HG02938 (cell line): Measurements from ENCODE around the gene CCDC24.

Source experiments
- ATAC-seq: cut with Tn5 transposase; IDR thresholded peaks from one replicate; pipeline ENCODE4 v1.9.1; 2021; ENCODE audit warnings: mild to moderate bottlenecking, moderate library complexity; ENCODE audit not compliant: unreplicated experiment

CCDC24 gene

GRCh38 chr1:43995984-43996732 lies 4.8 kb downstream of the CCDC24 start:
- no peak for ATAC-seq

DNA sequence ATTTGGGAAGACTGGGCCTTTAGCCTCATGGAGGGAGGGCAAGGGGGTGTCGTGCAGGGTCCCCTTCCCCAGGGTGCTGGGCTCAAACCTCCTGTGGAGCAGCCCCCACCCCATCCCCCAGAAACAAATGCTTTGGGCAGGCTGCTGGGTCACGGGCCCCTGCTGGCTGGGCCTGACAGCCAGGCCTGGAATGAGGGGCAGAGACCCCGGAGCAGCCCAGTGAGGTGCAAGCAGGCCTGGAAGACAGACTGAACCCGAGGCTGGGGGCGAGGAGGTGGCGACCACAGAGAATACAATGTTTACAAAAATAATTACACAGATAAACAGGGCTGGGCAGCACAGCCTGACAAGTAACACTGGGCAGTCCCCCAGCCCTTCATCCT lies 5.3 kb downstream of the CCDC24 start:
- no peak for ATAC-seq

GRCh38 chr1:43997295-43997999 lies 6.0 kb downstream of the CCDC24 start:
- no peak for ATAC-seq

DNA sequence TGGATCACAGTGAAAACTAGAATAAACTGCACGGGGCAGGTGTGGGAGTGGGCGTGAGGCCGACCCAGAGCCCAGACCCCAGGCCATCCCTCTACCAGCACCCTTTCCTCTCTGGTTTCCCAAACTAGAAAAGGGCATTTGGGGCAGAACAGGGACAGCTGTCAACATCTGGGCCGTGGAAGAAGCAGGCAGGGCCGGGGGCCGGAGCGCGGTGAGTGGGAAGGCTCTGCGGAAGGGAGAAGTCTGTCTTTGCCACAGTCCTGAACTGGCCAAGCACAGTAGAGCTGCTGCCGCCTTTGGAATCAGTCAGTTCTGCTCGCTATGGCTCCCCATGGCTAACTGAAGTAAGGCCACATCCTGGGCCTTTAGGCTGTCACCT lies 6.6 kb downstream of the CCDC24 start:
- ATAC-seq, result no peak

DNA sequence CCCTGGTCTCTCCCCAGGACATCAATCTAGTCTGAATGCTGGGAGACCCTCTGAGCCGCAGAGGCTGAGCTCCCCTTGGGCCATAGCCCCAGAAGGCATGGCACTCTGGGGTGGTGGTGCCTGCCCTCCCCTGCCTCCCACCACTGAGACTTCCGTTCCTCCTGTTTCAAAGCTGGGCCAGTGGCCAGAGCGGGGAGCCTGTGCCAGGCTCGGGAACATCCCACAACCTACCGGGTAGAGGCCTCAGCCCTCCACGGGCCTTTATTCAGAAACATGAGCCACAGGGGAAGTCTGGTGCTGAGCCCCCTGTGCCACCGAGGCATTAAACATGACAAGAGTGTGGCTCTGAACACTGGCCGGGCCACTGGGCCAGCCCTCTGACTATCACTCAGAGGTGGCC lies 8.1 kb downstream of the CCDC24 start:
- no peak for ATAC-seq

GRCh38 chr1:44000122-44000665 lies 8.8 kb downstream of the CCDC24 start:
- ATAC-seq, result no peak

DNA sequence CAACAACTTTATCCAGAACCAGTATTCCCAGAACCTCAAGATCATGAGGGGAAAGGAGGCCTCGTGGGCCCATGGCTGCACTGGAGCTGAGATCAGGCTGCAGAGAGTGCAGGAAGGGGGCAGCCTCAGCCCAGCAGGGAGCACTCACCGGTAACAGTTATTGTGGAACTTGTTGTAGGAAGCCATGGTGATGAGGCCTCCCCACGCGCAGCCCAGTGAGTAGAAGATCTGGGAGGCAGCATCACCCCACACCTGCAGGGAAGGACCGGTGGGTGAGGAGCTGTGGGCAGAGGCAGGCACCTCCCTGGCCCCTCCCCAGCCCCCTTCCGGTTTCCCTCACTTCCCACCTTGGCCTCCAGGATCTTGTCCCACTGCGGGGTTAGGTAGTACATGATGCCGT lies 10.8 kb downstream of the CCDC24 start:
- ATAC-seq, result no peak

DNA sequence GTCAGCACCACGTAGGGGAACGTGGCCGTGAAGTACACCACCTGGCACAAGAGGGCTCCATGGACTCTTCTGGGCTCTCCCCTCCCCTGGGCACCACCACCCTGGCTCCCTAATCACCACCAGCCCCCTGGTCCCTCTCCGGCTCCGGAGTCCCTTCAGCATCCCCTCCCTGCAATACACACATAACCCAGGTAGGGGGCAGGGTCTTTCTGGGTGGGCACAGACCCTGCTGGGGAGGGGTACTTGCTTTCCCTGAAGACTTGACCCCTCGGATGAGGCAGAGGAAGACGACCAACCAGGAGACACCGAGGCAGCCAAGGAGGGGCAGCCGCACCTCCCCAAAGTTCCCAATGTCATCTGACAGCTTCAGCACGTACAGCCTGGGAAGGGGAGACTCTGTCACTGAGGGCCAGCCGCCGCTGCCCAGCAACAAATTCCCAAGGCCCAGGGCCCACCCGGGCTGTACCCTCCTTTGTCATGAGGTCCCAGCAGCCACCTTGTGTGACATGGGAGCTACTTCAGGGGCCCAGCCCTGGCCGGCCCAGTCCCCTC lies 11.3 kb downstream of the CCDC24 start:
- ATAC-seq, result no peak

- ATAC-seq, result no peak
Observed at GRCh38 chr1:44008259-44008658, 16.9 kb downstream of the CCDC24 start.

DNA sequence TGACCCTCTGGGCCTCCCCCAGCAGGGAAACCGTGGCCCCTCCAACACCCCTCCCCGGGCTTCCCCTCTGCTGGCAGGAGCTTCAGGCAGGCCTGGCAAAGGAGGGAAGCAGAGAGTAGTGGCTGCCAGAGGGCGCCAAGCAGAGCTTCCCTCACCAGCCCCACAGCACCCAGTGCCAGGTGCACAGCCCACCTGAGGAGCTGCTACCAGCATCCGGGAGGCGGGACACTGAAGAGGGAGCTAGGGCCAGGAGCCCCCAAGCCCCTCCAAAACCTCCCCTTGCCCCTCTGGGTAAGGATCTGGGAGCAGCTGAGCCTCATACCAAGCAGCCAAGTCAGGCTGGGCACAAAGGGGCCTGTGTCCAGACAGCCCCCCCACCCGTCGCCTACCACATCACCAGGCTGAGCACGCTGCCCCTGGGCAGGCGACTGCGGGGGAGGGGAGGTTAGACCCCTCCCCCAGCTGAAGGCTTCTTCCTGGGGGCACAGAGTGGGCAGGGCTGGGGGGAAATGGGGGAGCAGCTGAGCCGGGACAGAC lies 19.6 kb downstream of the CCDC24 start:
- ATAC-seq, result no peak

DNA sequence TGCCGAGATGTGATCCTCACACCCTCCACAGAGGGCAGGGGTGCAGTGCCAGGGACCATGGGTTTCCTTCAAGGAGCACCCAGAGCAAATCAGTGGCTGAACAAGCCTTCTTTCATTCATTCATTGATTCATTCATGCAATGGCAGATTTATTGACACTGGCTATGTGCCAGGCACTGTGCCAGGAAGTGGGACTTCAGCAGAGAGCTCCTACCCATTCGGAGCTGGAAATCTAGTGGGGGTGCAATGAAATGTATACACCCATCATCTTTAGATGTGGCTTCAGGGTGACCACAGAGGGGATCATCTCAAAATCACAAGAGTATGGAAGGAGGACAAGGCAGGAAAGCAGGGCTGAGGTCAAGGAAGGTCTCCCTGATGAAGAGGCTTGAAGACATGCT lies 21.0 kb downstream of the CCDC24 start:
- ATAC-seq, result no peak

- ATAC-seq, result no peak
Observed at GRCh38 chr1:44012941-44013609, 21.7 kb downstream of the CCDC24 start.

- no peak for ATAC-seq
Observed at GRCh38 chr1:44013949-44014348, 22.6 kb downstream of the CCDC24 start.

DNA sequence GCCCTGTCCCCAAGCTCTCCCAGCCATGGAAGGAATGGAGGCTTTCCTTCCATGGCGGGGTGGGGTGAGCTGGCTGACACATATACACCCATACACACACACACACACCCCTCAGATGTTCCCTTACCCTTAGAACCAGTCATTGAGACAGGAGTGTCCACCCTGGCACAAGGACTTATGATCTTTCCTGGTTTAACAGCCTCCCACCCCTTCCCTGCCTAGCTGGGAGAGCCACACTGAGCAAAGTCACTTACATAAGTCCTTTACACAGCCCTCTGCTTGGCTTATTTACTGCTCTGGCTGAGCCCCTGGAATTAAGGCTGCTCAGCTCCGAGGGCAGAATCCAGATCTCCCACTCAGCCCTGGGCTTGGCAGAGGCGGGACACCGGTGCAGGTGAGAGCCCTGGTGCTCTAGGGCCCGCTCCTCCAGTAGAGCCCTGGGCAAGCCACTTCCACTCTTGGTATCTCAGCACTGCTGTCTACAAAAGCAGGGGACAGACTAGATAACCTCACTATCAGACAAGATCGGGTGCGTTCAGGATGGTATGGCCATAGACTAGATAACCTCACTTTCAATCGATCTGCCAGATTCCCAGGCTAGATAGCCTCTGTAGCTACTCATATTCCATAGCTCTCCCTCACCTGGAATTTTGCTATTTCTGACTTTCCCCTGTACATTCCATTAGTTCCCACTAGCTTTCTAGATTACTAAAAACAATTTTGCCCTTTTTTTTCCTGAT lies 23.1 kb downstream of the CCDC24 start:
- ATAC-seq, result no peak

- ATAC-seq, result no peak
Observed at GRCh38 chr1:44015206-44015605, 23.8 kb downstream of the CCDC24 start.

DNA sequence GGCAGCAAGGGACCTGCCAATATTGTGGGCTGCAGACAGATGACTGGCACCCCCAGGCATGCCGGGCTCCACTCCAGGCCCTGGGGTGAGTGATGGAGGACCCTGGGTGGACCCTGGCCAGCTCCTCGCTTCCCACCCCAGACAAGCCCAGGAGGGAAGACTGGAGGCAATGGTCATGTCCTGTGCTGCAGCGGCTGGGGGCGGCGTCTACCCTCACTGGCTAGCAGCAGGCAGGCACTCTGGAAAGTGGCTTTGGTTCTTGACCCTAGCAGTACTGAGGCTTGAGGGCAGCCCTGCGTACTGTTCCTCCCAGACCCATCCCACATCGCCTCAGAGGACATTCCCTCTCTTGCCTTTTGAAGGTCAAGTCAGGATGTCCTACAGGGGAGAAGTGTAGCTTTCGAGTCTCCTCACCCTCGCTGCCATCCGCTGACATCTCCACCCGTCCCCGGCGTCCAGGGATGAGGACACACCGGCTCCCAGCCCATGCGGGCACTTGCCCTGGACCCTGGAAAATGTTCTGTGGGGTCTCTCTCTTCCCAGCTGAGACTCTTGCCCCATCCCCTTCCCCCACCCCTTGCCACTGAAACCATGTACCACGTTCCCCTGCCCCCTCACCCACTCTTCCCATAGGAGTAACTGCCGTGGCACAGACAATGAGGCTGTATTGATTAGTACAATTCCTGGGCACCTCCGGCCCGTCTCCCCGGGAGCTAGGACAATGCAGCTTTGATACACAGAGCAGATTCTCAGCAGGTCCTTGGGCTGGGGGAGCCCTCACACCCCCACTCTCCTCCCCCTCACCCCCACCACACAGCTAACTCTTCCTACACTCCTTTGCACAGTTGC lies 24.9 kb downstream of the CCDC24 start:
- ATAC-seq, result no peak

GRCh38 chr1:44016890-44017400 lies 25.5 kb downstream of the CCDC24 start:
- no peak for ATAC-seq

DNA sequence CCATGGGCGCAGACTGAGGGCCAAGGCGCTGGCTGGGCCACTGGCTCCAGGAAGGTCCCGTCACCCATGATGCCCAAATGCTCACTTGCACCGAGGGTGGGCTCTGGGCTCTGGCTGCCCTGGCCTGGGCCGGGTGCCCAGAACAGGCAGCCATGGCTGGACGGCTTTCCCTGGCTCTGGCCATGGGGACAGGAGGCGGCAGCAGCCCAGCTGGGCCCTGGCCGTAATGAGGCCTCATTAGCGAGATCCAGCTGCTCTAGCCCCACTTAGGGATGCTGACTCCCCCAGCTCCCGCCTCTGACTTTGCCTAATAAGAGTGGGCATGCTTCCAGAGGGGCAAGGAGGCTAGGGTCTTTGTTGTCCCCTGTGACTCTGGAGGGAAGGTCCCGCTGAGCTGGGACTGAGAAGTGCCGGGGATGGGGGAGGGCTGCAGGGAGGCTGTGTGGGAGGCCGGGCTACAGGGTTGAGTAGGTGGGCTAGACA lies 28.1 kb downstream of the CCDC24 start:
- ATAC-seq, result no peak

GRCh38 chr1:44020464-44020863 lies 29.1 kb downstream of the CCDC24 start:
- no peak for ATAC-seq
